K562 (cell line): ENCODE measurements around the gene EXOC3. TPM values are rescaled to one million over a fixed set of nuclear protein-coding genes. Genes with fewer than 3 reads are reported as not detected.

ENCODE experiments used
- ATAC-seq: fragments of 200-7000 bp; cut with Tn5 transposase; 3 replicates; pipeline ENCODE4 v1.9.1; 2020; ENCODE audit warnings: moderate library complexity
- BruUV-seq: library from RNA; stranded (reverse); fragments of 400-500 nt; replicated peaks from 2 replicates; lab custom pipeline; 2021; lab: Mats Ljungman, UMichigan
- CTCF ChIA-PET: fragments of 300-600 bp; formaldehyde crosslinking; extraction: SDS; loops from one replicate; lab custom pipeline; 2021; ENCODE audit warnings: low intra/inter-chr PET ratio; lab: Yijun Ruan, JAX
- POLR2A ChIA-PET: fragments of 300-600, 350-650 bp; sonication (Branson Sonifier 250); formaldehyde crosslinking; extraction: SDS; loops from one replicate; lab custom pipeline; 2021; ENCODE audit warnings: antibody characterized with exemption, inconsistent platforms; lab: Yijun Ruan, JAX
- DNase-seq, 4 experiments: peaks; one replicate each; pipeline versions ENCODE4 v3.0.0 to v3.0.0-alpha.2; 2011 to 2018; ENCODE audit warnings: low spot score in 3 of 4, mixed read lengths in 3 of 4; ENCODE audit errors: extremely low read depth in 1 of 4
- FAIRE-seq: peaks from 2 replicates; lab custom pipeline; 2011; peaks lifted over from hg19 to GRCh38; lab: Jason Lieb, UNC
- H2AFZ ChIP-seq: 2 replicates; pipeline ENCODE4 v1.6.0; 2011; ENCODE audit warnings: low read depth, low read length, control low read depth, inconsistent platforms
- H3K27ac ChIP-seq: fragments of 200-600 bp; 3 replicates; pipeline ENCODE4 v1.8.0; 2011; ENCODE audit warnings: low read depth, mild to moderate bottlenecking, control low read depth, inconsistent platforms, low read length, moderate library complexity, mixed read lengths; ENCODE audit errors: extremely low read depth
- H3K27me3 ChIP-seq, 2 experiments: fragments of 300-600 bp in 1 of 2; 2 replicates in 1 of 2; 3 replicates in 1 of 2; pipeline versions ENCODE4 v1.6.0 to v1.8.0; 2011; ENCODE audit warnings: inconsistent platforms in 2 of 2, low read length in 2 of 2, mild to moderate bottlenecking in 1 of 2, mixed read lengths in 1 of 2, moderate library complexity in 1 of 2; ENCODE audit not compliant: control insufficient read depth in 2 of 2, insufficient read depth in 2 of 2
- H3K36me3 ChIP-seq: fragments of 300-600 bp; 3 replicates; pipeline ENCODE4 v1.8.0; 2011; ENCODE audit warnings: mild to moderate bottlenecking, low read length, inconsistent platforms; ENCODE audit not compliant: control insufficient read depth, insufficient read depth
- H3K4me1 ChIP-seq, 2 experiments: fragments of 200-600 bp in 1 of 2; replicated peaks in 1 of 2; 2 replicates in 1 of 2; 3 replicates in 1 of 2; pipeline versions ENCODE4 v1.5.1 to v1.8.0; 2011; ENCODE audit warnings: inconsistent platforms in 2 of 2, low read length in 2 of 2, mild to moderate bottlenecking in 1 of 2, mixed read lengths in 1 of 2, moderate library complexity in 1 of 2; ENCODE audit not compliant: control insufficient read depth in 2 of 2, insufficient read depth in 2 of 2
- H3K4me2 ChIP-seq: 2 replicates; pipeline ENCODE4 v1.6.1; 2011; ENCODE audit warnings: low read length, control low read depth, inconsistent platforms, mixed read lengths; ENCODE audit not compliant: insufficient read depth
- H3K4me3 ChIP-seq: fragments of 200-600 bp; sonication (generic), shearing (Covaris generic); 2 replicates; pipeline ENCODE4 v1.5.1; 2016; ENCODE audit warnings: control low read depth, inconsistent platforms
- H3K79me2 ChIP-seq: fragments of 200-600 bp; 3 replicates; pipeline ENCODE4 v1.8.0; 2011; ENCODE audit warnings: low read length, inconsistent platforms; ENCODE audit not compliant: control insufficient read depth, insufficient read depth
- H3K9ac ChIP-seq, 2 experiments: 2 replicates each; pipeline versions ENCODE4 v1.6.0 to v1.6.1; 2011; ENCODE audit warnings: low read depth in 2 of 2, low read length in 2 of 2, control low read depth in 1 of 2, inconsistent platforms in 1 of 2, mild to moderate bottlenecking in 1 of 2, mixed read lengths in 1 of 2; ENCODE audit not compliant: insufficient read depth in 1 of 2
- H3K9me1 ChIP-seq: one replicate; pipeline ENCODE4 v1.6.0; 2011; ENCODE audit warnings: inconsistent platforms, mild to moderate bottlenecking, low read length, moderate library complexity; ENCODE audit not compliant: control insufficient read depth, insufficient read depth
- H3K9me3 ChIP-seq: replicated peaks from 2 replicates; pipeline ENCODE4 v1.5.1; 2011; ENCODE audit warnings: low read depth, low read length, inconsistent platforms; ENCODE audit not compliant: control insufficient read depth, insufficient read depth
- H4K20me1 ChIP-seq: replicated peaks from 2 replicates; pipeline ENCODE4 v1.6.1; 2011; ENCODE audit warnings: low read length, inconsistent platforms, mixed read lengths; ENCODE audit not compliant: control insufficient read depth, insufficient read depth
- CCAR2 ChIP-seq: fragments of 200-400 bp; formaldehyde crosslinking; IDR thresholded peaks from 2 replicates; pipeline ENCODE4 v1.6.1; 2017; ENCODE audit warnings: mild to moderate bottlenecking, low read depth, low read length
- GATAD2B ChIP-seq: fragments of 450-650 bp; IDR thresholded peaks from 2 replicates; pipeline ENCODE4 v1.6.1; 2017; ENCODE audit warnings: mild to moderate bottlenecking, borderline replicate concordance
- NFIX ChIP-seq: fragments of 250-450 bp; sonication (Bioruptor Pico); IDR thresholded peaks from 2 replicates; pipeline ENCODE4 v1.4.0; 2020; ENCODE audit warnings: low read depth, mild to moderate bottlenecking, moderate library complexity
- NFXL1 ChIP-seq: fragments of 450-650 bp; formaldehyde crosslinking; IDR thresholded peaks from 2 replicates; pipeline ENCODE4 v1.4.0; 2021; ENCODE audit warnings: mild to moderate bottlenecking
- POLR3G ChIP-seq: IDR thresholded peaks from 2 replicates; pipeline ENCODE4 v1.6.1; 2011; ENCODE audit not compliant: insufficient read length, insufficient replicate concordance; ENCODE audit errors: extremely low read depth
- TRIM28 ChIP-seq: fragments of 450-650 bp; IDR thresholded peaks from 2 replicates; pipeline ENCODE4 v1.6.1; 2017
- WGBS: fragments of 100-300 bp; shearing (Covaris generic); methylation state at CpG from one replicate; pipeline ENCODE4 v1.1.6; 2016; ENCODE audit warnings: low coverage, mixed read lengths; ENCODE audit not compliant: insufficient coverage; ENCODE audit errors: missing lambda C conversion rate; 5-methylcytosine and 5-hydroxymethylcytosine counted together
- in situ Hi-C: fragments of 300-500 bp; cut with MboI; formaldehyde crosslinking; loops from 4 replicates; pipeline ENCODE4 v1.15.0; 2018; ENCODE audit warnings: inconsistent platforms, mixed read lengths
- intact Hi-C: fragments of 100-400 bp; cut with micrococcal nuclease; formaldehyde crosslinking; loops from 2 replicates; pipeline ENCODE4 v1.14.2; 2022
- polyA plus RNA-seq, 8 experiments: library from polyadenylated mRNA; depleted of rRNA in 4 of 8; stranded (reverse) in 5 of 8; unstranded in 3 of 8; fragments of >200 nt; fragmentation: Nextera tagmentation in 2 of 8; fragmentation: Illumina TruSeq in 1 of 8; extraction: Ambion mirVana in 2 of 8; extraction: Trizol in 1 of 8; gene quantifications; 2 replicates each; pipeline versions ENCODE4 v1.2.1 to v1.2.3, GENCODE V29; 2011 to 2014; ENCODE audit warnings: inconsistent platforms in 1 of 8, missing spikeins in 1 of 8
- total RNA-seq, 7 experiments: library from RNA; depleted of rRNA in 6 of 7; stranded (reverse); fragments of >200 nt in 6 of 7; fragmentation: Illumina TruSeq in 2 of 7; extraction: Trizol in 2 of 7; gene quantifications; 2 replicates each; pipeline versions ENCODE4 v1.2.1 to v1.2.3, GENCODE V29; 2011 to 2021; ENCODE audit warnings: low replicate concordance in 1 of 7
- TF ChIP-seq, protein P1 (sequence below): fragments of 450-650 bp; IDR thresholded peaks from 2 replicates; pipeline ENCODE4 v1.7.1; 2018; ENCODE audit warnings: mild to moderate bottlenecking, low read depth; ENCODE audit not compliant: partially characterized antibody
- TF ChIP-seq, protein P2 (sequence below): fragments of 450-650 bp; IDR thresholded peaks from 2 replicates; pipeline ENCODE4 v1.6.1; 2018; ENCODE audit warnings: mild to moderate bottlenecking, low read depth; ENCODE audit not compliant: partially characterized antibody

Gene EXOC3
- total and polyA plus RNA-seq, 9 of the 15 experiments (the other 6 are each of a cell fraction or from before 2014, with no cell fraction given): 1.4 to 41.9 (median 22.4) TPM

DNA sequence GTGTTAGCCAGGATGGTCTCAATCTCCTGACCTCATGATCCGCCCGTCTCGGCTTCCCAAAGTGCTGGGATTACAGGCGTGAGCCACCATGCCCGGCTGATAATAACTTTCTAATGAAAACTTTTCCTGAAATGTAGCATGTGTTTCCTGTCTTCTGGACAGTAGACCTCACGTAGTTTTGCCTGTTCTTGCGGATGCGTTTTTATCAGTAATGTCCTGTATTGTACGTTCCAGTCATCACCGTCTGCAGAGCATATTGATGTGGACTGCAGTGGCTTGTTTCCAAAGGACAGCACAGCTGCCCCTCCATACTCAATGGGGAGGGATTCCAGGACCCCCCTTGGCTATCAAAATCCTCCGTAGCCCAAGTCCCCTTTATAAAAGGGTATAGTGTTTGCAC, 12.8 kb downstream of the EXOC3 start:
- H3K9ac ChIP-seq: no peak overlapping the region
- in situ Hi-C loops (no loop called here), intact Hi-C loops (no loop called here)
- H3K36me3 ChIP-seq: peaks cover 91% of the 10 kb centered on the region
- H3K79me2 ChIP-seq: peaks cover 4% of the 10 kb centered on the region; the same call in 1 of the 3 replicates
- POLR2A ChIA-PET: no interaction called here
- 92% methylated on average over 11 of the region's 11 CpGs for WGBS
- ATAC-seq: no peak
- H3K9me1 ChIP-seq: no peaks in the 10 kb centered on the region
- TF ChIP-seq GATAD2B (no peak), TRIM28 (no peak), CCAR2 (no peak), POLR3G (no peak), NFXL1 (CRISPR knock-in tag) (no peak), NFIX (CRISPR knock-in tag) (no peak)
- TF ChIP-seq, protein P1, sequence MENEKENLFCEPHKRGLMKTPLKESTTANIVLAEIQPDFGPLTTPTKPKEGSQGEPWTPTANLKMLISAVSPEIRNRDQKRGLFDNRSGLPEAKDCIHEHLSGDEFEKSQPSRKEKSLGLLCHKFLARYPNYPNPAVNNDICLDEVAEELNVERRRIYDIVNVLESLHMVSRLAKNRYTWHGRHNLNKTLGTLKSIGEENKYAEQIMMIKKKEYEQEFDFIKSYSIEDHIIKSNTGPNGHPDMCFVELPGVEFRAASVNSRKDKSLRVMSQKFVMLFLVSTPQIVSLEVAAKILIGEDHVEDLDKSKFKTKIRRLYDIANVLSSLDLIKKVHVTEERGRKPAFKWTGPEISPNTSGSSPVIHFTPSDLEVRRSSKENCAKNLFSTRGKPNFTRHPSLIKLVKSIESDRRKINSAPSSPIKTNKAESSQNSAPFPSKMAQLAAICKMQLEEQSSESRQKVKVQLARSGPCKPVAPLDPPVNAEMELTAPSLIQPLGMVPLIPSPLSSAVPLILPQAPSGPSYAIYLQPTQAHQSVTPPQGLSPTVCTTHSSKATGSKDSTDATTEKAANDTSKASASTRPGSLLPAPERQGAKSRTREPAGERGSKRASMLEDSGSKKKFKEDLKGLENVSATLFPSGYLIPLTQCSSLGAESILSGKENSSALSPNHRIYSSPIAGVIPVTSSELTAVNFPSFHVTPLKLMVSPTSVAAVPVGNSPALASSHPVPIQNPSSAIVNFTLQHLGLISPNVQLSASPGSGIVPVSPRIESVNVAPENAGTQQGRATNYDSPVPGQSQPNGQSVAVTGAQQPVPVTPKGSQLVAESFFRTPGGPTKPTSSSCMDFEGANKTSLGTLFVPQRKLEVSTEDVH: no peak
- TF ChIP-seq, protein P2, sequence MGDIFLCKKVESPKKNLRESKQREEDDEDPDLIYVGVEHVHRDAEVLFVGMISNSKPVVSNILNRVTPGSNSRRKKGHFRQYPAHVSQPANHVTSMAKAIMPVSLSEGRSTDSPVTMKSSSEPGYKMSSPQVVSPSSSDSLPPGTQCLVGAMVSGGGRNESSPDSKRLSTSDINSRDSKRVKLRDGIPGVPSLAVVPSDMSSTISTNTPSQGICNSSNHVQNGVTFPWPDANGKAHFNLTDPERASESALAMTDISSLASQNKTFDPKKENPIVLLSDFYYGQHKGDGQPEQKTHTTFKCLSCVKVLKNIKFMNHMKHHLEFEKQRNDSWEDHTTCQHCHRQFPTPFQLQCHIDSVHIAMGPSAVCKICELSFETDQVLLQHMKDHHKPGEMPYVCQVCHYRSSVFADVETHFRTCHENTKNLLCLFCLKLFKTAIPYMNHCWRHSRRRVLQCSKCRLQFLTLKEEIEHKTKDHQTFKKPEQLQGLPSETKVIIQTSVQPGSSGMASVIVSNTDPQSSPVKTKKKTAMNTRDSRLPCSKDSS: no peak
- H3K27ac ChIP-seq: no peak overlapping the region
- no peak for DNase-seq
- peaks cover 0 to 5% of the 10 kb centered on the region in 2 experiments; a peak in 1 of 5 replicates for H3K4me1 ChIP-seq
- BruUV-seq: no TSS peak
- no peak overlapping the region for H3K4me2 ChIP-seq
- no peak for FAIRE-seq
- H3K27me3 ChIP-seq: no peaks in the 10 kb centered on the region
- CTCF ChIA-PET: no interaction called here
- no peak overlapping the region for H3K4me3 ChIP-seq
- H2AFZ ChIP-seq: no peak overlapping the region
- peaks cover 8% of the 10 kb centered on the region for H3K9me3 ChIP-seq
- no peaks in the 10 kb centered on the region for H4K20me1 ChIP-seq
